ENCODE measurements around the gene GKAP1. TPM values are rescaled to one million over a fixed set of nuclear protein-coding genes. Genes with fewer than 3 reads are reported as not detected.
"Not testable (repeated sequence)": the region's sequence is repeated elsewhere in the genome, so short reads cannot be mapped to it uniquely, and the experiment has no call there.

GKAP1 gene
- total RNA-seq, 4 donors from 2014 or later, result 12.3 to 22.4 (median 13.4) TPM

DNA sequence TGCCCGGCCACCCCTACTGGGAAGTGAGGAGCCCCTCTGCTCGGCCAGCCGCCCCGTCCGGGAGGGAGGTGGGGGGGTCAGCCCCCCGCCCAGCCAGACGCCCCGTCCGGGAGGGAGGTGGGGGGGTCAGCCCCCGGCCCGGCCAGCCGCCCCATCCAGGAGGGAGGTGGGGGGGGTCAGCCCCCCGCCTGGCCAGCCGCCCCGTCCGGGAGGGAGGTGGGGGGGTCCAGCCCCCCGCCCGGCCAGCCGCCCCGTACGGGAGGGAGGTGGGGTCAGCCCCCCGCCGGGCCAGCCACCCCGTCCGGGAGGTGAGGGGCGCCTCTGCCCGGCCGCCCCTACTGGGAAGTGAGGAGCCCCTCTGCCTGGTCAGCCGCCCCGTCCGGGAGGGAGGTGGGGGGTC is 13.1 kb downstream of the GKAP1 start:
- H3K36me3 ChIP-seq, result peaks cover 0 to 19% (median 13%) of the 10 kb centered on the region in 4 donors
- H3K9me3 ChIP-seq; H3K27me3 ChIP-seq; intact Hi-C loops (cut with DNase I); H3K4me3 ChIP-seq; DNase-seq (ENCODE audit: extremely low spot score); H3K27ac ChIP-seq (replicated peaks in 1 of 4): not testable (repeated sequence)
- no CpG with 5 or more reads among the region's 31 CpGs for WGBS
- peaks cover 0 to 10% (median 3%) of the 10 kb centered on the region in 4 donors for H3K4me1 ChIP-seq

- H3K9me3 ChIP-seq; H3K27ac ChIP-seq (replicated peaks in 1 of 4); H3K4me3 ChIP-seq; intact Hi-C loops (cut with DNase I); H3K27me3 ChIP-seq; DNase-seq (ENCODE audit: extremely low spot score): not testable (repeated sequence)
- Histone ChIP-seq H3K4me1 (peaks cover 0 to 10% (median 3%) of the 10 kb centered on the region in 4 donors), H3K36me3 (peaks cover under 1 to 24% (median 14%) of the 10 kb centered on the region in 4 donors)
- WGBS, result 95% methylated on average over 4 of the region's 33 CpGs
Measured at GRCh38 chr9:83803941-83804340, 13.6 kb downstream of the GKAP1 start.

- WGBS, result 81% methylated on average over 13 of the region's 13 CpGs
- Histone ChIP-seq H3K9me3 (no peaks in the 10 kb centered on the region), H3K27me3 (no peaks in the 10 kb centered on the region), H3K27ac (replicated peaks in 1 of 4) (no peak overlapping the region), H3K4me1 (peaks cover 0 to 7% (median 0%) of the 10 kb centered on the region in 4 donors), H3K4me3 (no peak overlapping the region), H3K36me3 (peaks cover 10 to 42% (median 29%) of the 10 kb centered on the region in 4 donors)
- no peak for DNase-seq (ENCODE audit: extremely low spot score)
- no peak for TF ChIP-seq POLR2A (IDR thresholded peaks at IDR 0.05; ENCODE audit: low read depth)
- TF ChIP-seq EP300 (IDR thresholded peaks at IDR 0.05), result no peak
- TF ChIP-seq, protein P1, sequence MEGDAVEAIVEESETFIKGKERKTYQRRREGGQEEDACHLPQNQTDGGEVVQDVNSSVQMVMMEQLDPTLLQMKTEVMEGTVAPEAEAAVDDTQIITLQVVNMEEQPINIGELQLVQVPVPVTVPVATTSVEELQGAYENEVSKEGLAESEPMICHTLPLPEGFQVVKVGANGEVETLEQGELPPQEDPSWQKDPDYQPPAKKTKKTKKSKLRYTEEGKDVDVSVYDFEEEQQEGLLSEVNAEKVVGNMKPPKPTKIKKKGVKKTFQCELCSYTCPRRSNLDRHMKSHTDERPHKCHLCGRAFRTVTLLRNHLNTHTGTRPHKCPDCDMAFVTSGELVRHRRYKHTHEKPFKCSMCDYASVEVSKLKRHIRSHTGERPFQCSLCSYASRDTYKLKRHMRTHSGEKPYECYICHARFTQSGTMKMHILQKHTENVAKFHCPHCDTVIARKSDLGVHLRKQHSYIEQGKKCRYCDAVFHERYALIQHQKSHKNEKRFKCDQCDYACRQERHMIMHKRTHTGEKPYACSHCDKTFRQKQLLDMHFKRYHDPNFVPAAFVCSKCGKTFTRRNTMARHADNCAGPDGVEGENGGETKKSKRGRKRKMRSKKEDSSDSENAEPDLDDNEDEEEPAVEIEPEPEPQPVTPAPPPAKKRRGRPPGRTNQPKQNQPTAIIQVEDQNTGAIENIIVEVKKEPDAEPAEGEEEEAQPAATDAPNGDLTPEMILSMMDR (IDR thresholded peaks at IDR 0.05), result no peak
- no peak for TF ChIP-seq POLR2AphosphoS5 (IDR thresholded peaks at IDR 0.05)
- intact Hi-C loops (cut with DNase I), result no loop called here
Measured at GRCh38 chr9:83800236-83801033, 17.1 kb downstream of the GKAP1 start.

DNA sequence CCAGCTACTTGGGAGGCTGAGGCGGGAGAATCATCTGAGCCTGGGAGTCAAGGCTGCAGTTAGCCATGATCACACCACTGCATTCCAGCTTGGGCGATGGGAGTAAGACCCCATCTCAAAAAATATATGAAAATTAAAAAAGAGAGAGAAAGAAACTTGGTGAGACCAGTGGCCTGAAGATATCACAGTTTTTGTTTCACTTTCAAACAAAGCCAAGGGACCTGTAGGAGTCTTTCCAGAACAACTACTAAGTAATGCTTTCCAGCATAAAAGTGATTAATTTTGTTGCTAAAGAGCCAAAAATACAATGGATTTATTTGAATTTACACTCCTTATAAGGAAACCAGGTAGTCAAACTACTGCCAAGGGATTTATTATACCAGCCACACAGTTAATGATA is 23.5 kb downstream of the GKAP1 start:
- TF ChIP-seq EP300 (IDR thresholded peaks at IDR 0.05), result no peak
- no peak for TF ChIP-seq POLR2A (IDR thresholded peaks at IDR 0.05; ENCODE audit: low read depth)
- TF ChIP-seq, protein P1 (IDR thresholded peaks at IDR 0.05), result no peak
- TF ChIP-seq POLR2AphosphoS5 (IDR thresholded peaks at IDR 0.05), result no peak
- Histone ChIP-seq H3K4me3 (no peak overlapping the region), H3K36me3 (peaks cover 13 to 58% (median 34%) of the 10 kb centered on the region in 4 donors), H3K27ac (replicated peaks in 1 of 4) (no peak overlapping the region), H3K27me3 (no peaks in the 10 kb centered on the region), H3K4me1 (no peaks in the 10 kb centered on the region), H3K9me3 (no peaks in the 10 kb centered on the region)
- no peak for DNase-seq (ENCODE audit: extremely low spot score)
- intact Hi-C loops (cut with DNase I), result no loop called here
- 100% methylated on average over 2 of the region's 2 CpGs for WGBS

- no peak for TF ChIP-seq EP300 (IDR thresholded peaks at IDR 0.05)
- TF ChIP-seq, protein P1 (IDR thresholded peaks at IDR 0.05), result no peak
- TF ChIP-seq POLR2AphosphoS5 (IDR thresholded peaks at IDR 0.05), result no peak
- no peak for TF ChIP-seq POLR2A (IDR thresholded peaks at IDR 0.05; ENCODE audit: low read depth)
- Histone ChIP-seq H3K36me3 (peaks cover 3 to 50% (median 27%) of the 10 kb centered on the region in 4 donors), H3K9me3 (no peaks in the 10 kb centered on the region), H3K27me3 (no peaks in the 10 kb centered on the region), H3K4me3 (no peak overlapping the region), H3K27ac (replicated peaks in 1 of 4) (no peak overlapping the region), H3K4me1 (no peaks in the 10 kb centered on the region)
- DNase-seq (ENCODE audit: extremely low spot score), result no peak
- intact Hi-C loops (cut with DNase I), result no loop called here
- WGBS, result 90% methylated on average over 1 of the region's 1 CpG
Measured at GRCh38 chr9:83792746-83793145, 24.8 kb downstream of the GKAP1 start.

All from esophagus muscularis mucosa (tissue), 4 donors.